Neural cell (in vitro differentiated cells): ENCODE data around the gene MSH3.

ENCODE experiments used
- CTCF ChIP-seq: fragments of 450-650 bp; IDR thresholded peaks from 2 replicates; pipeline ENCODE4 v1.5.1; 2014; ENCODE audit warnings: antibody characterized with exemption, mild to moderate bottlenecking, moderate library complexity; ENCODE audit not compliant: poor library complexity, severe bottlenecking
- EP300 ChIP-seq: fragments of 450-650 bp; conservative IDR thresholded peaks from 2 replicates; pipeline ENCODE4 v1.6.1; 2014; ENCODE audit warnings: antibody characterized with exemption, mild to moderate bottlenecking, moderate library complexity; ENCODE audit not compliant: poor library complexity, severe bottlenecking
- EZH2 ChIP-seq: fragments of 200-600, 300-800 bp; shearing (Covaris generic), sonication (generic); IDR thresholded peaks from 2 replicates; pipeline ENCODE4 v1.6.1; 2014; ENCODE audit warnings: antibody characterized with exemption, low read length, borderline replicate concordance, mild to moderate bottlenecking; ENCODE audit not compliant: insufficient read depth, poor library complexity, severe bottlenecking
- RAD21 ChIP-seq: fragments of 450-650 bp; conservative IDR thresholded peaks from 2 replicates; pipeline ENCODE4 v1.6.1; 2014; ENCODE audit warnings: antibody characterized with exemption, mild to moderate bottlenecking, moderate library complexity
- TAF1 ChIP-seq: IDR thresholded peaks from 2 replicates; pipeline ENCODE4 v1.6.1; 2012; ENCODE audit warnings: low read depth

GRCh38 chr5:80867233-80867632, 212.8 kb downstream of the MSH3 start:
- TF ChIP-seq CTCF (no peak), EZH2 (no peak), RAD21 (no peak), TAF1 (no peak), EP300 (no peak)
